ENCODE data around the gene PTGIS.

- TF ChIP-seq CTCF (conservative IDR thresholded peaks at IDR 0.05) (no peak), ZFX (IDR thresholded peaks at IDR 0.05) (no peak)
Measured at GRCh38 chr20:49460131-49460530, 107.8 kb downstream of the PTGIS start.

Data from C4-2B (cell line).